Testis (tissue), 3 donors: ENCODE data around the gene UVSSA. TPM values are rescaled to one million over a fixed set of nuclear protein-coding genes. Genes with fewer than 3 reads are reported as not detected.

Experiments
- DNase-seq: peaks from one replicate; pipeline ENCODE4 v3.0.0-alpha.2; 2019
- H3K27ac ChIP-seq, 2 donors: fragments of 200-600 bp; sonication (generic); one replicate each; pipeline ENCODE4 v1.5.1; 2019
- H3K27me3 ChIP-seq: fragments of 200-600 bp; sonication (generic); one replicate; pipeline ENCODE4 v1.5.1; 2019
- H3K36me3 ChIP-seq: fragments of 200-600 bp; sonication (generic); one replicate; pipeline ENCODE4 v1.5.1; 2017; ENCODE audit warnings: low read depth; ENCODE audit errors: missing control alignments
- H3K4me1 ChIP-seq: fragments of 200-600 bp; sonication (generic); one replicate; pipeline ENCODE4 v1.5.1; 2019
- H3K4me3 ChIP-seq, 2 donors: fragments of 200-600 bp; sonication (generic); one replicate each; pipeline ENCODE4 v1.5.1; 2017 to 2019
- H3K9me3 ChIP-seq: fragments of 200-600 bp; sonication (generic); one replicate; pipeline ENCODE4 v1.5.1; 2017
- CTCF ChIP-seq, 3 experiments: fragments of 450-650 bp in 2 of 3; fragments of 200-600 bp in 1 of 3; sonication (generic) in 1 of 3; IDR thresholded peaks; one replicate each; pipeline ENCODE4 v1.5.1; 2016 to 2019; ENCODE audit warnings: antibody characterized with exemption in 3 of 3, mild to moderate bottlenecking in 2 of 3, moderate library complexity in 1 of 3
- POLR2A ChIP-seq: fragments of 450-650 bp; IDR thresholded peaks from one replicate; pipeline ENCODE4 v1.6.1; 2017; ENCODE audit warnings: antibody characterized with exemption, mild to moderate bottlenecking, moderate library complexity
- WGBS, 2 donors: methylation state at CpG; one replicate each; pipeline ENCODE4 v1.1.5; 2018; 5-methylcytosine and 5-hydroxymethylcytosine counted together
- intact Hi-C: fragments of 100-400 bp; cut with DNase I; formaldehyde crosslinking; loops from one replicate; pipeline ENCODE4 v1.15.1; 2023; ENCODE audit warnings: low total_unique reads
- polyA plus RNA-seq: library from polyadenylated mRNA; stranded (reverse); fragments of 350-450 nt; fragmentation: Illumina TruSeq; extraction: RNeasy Lipid Tissue Mini Kit (QIAGEN cat#74804); gene quantifications from one replicate; pipeline ENCODE4 v1.2.3, GENCODE V29; 2014; ENCODE audit warnings: low read depth, low replicate concordance; ENCODE audit not compliant: insufficient read depth
- total RNA-seq, 2 donors: library from RNA; depleted of rRNA; stranded (reverse); fragments of >200 nt; gene quantifications; one replicate each; pipeline ENCODE4 v1.2.3, GENCODE V29; 2016

The UVSSA gene
- total and polyA plus RNA-seq, 3 donors from 2014 or later = 35.8 to 94.6 (median 71.5) TPM

DNA sequence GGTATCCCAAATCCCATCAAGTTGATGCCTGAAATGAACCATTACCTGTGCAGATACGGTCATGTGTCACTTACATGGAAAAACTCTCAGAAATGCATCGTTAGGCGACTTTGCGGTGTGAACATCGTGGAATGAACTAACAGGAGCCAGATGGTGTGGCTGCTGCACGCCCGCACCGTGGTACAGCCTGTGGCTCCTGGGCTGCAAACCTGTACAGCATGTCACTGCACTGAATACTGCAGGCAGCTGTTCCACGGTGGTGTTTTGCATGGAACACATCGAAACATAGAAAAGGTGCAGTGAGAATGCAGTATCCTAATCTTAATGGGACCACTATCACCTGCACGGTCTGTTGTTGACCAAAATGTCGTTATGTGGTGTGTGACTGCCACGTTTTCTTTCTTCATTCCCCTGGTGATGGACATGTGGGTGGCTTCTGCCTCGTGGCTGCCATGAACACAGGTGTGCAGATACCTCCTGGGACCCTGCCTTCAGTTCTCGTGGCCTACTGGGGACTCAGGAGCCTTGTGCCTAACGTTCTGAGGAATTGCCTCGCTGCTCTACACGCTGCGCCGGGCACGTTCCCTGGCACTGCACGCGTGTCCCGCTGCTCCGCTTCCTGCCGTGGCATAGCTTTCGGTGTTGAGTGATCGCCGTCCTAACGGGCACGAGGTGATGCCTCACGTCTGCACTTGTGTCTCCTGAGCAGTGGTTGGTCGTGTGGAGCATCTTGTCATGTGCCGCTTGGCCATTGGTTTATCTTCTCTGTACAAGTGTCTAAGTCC, 38.9 kb upstream of the UVSSA start:
- no peak for DNase-seq

DNA sequence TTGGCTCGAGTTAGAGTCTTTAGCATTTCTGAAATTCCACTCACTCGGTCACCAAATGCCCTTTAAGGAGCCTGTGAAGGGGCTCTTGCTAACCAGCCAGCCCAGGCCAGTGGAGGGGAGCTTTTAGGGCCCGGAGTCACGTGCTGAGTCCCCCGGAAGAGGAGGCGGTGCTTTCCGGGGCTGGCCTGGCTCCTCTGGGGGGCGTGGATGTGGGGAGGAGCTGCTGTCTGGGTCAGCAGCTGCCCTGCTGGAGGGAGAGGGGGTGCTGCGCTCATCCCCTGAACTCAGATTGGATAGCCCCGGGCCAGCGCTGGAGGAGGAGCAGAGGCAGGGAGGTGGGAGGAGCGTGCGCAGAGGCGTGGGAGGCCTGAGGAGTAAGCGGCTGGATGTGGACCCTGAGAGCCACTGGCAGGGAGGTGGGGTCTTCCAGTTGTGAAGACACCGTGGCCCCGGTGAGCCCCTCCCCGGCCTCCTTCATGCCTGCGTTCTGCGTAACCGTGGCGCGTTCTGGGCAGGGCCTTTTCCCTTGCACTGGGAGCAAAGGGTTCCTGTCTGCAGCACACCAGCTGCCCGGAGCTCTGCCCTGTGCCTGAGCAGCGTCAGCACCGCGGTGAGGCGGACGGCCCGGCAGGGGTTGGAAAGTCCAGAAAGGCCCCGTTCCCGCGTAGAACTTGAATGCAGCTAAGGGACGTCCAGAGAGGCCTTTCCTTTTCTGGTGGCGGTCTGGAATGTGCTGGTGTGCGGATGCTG, 37.6 kb upstream of the UVSSA start:
- Histone ChIP-seq H3K36me3 (no peaks in the 10 kb centered on the region), H3K4me3 (peak overlapping the region; percentile 10 to 54), H3K9me3 (no peaks in the 10 kb centered on the region), H3K27me3 (no peaks in the 10 kb centered on the region), H3K4me1 (peaks cover 29% of the 10 kb centered on the region), H3K27ac (peak overlapping the region; percentile 8 to 82)
- intact Hi-C loops = no loop called here
- DNase-seq = peak; percentile 94
- peak in 1 of 3 experiments; percentile 25 for TF ChIP-seq CTCF (IDR thresholded peaks at IDR 0.05)
- TF ChIP-seq POLR2A = no peak
- WGBS, 2 donors = 3 to 5% methylated on average over 12 to 36 of the region's 36 CpGs

More for the DNA sequence above, 38.9 kb upstream of the UVSSA start:
- peak overlapping the region in 1 of 2 donors; percentile 8 for H3K27ac ChIP-seq
- TF ChIP-seq POLR2A (no peak), CTCF (IDR thresholded peaks at IDR 0.05) (no peak)
- no peaks in the 10 kb centered on the region for H3K27me3 ChIP-seq
- H3K4me3 ChIP-seq = no peak overlapping the region
- no peaks in the 10 kb centered on the region for H3K36me3 ChIP-seq
- H3K9me3 ChIP-seq = no peaks in the 10 kb centered on the region
- WGBS, 2 donors = 94 to 96% methylated on average over 33 to 34 of the region's 34 CpGs
- intact Hi-C loops = no loop called here
- H3K4me1 ChIP-seq = peaks cover 29% of the 10 kb centered on the region

- H3K4me3 ChIP-seq = peak overlapping the region; percentile 10 to 54
- 59 to 61% methylated on average over 15 to 32 of the region's 32 CpGs for WGBS, 2 donors
- H3K27me3 ChIP-seq = no peaks in the 10 kb centered on the region
- peaks cover 29% of the 10 kb centered on the region for H3K4me1 ChIP-seq
- H3K27ac ChIP-seq = peak overlapping the region; percentile 8 to 33
- no peak for TF ChIP-seq CTCF (IDR thresholded peaks at IDR 0.05)
- no peak for TF ChIP-seq POLR2A
- intact Hi-C loops = no loop called here
- H3K9me3 ChIP-seq = no peaks in the 10 kb centered on the region
- H3K36me3 ChIP-seq = no peaks in the 10 kb centered on the region
- DNase-seq = no peak
These were observed 36.8 kb upstream of the UVSSA start for GRCh38 chr4:1310031-1310795.

DNA sequence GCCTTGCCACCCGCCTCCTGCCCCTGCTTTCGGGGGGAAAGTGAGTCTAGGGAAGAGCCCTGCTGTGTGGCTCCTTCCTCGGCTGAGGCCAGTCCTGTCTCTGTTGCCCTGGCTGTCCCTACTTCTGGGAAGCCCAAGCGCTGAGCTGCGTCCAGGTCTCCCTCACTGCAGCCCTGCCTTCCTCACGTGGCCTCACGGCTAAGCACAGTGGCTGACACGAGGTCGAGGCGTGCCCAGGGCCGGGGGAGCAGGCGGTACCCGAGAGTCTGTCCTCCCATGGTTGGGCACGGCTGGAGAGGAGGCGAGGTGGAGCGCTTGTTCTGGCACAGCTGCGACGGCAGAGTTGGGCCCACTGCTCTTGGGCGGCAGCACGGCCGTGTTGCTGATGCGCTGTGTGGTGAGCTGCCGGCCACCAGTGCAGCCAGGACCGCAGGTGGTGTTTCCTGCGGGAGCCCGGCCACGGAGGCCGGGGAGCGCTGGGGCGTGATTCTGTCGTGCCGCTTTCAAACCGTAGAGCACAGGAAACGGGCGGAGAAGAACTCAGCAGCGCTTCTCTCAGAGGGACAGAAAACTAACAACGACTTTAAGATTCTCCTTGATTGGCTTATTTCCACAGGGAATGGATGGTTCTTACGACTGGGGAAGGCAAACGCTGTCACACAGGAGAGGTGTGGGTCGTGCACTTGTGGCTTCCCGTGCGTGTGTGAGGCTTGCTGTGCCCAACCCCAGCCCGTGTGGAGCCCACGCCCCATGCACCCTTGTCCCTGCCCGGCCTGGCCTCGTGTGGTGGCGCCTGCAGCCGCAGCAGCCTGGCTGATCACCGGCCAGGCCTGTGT, 36.0 kb upstream of the UVSSA start:
- no peak for DNase-seq
- Histone ChIP-seq H3K9me3 (no peaks in the 10 kb centered on the region), H3K36me3 (no peaks in the 10 kb centered on the region), H3K27me3 (no peaks in the 10 kb centered on the region), H3K4me3 (no peak overlapping the region), H3K4me1 (peaks cover 27% of the 10 kb centered on the region), H3K27ac (no peak overlapping the region)
- TF ChIP-seq POLR2A (no peak), CTCF (IDR thresholded peaks at IDR 0.05) (no peak)
- intact Hi-C loops = no loop called here
- 85 to 87% methylated on average over 13 to 49 of the region's 49 CpGs for WGBS, 2 donors
